AG04449 (cell line): ENCODE results near the gene SLC7A1.

Experiments
- CTCF ChIA-PET: fragments of 350-600 bp; formaldehyde crosslinking; extraction: SDS; loops from one replicate; lab custom pipeline; 2021; ENCODE audit warnings: antibody characterized with exemption; lab: Yijun Ruan, JAX
- POLR2A ChIA-PET: fragments of 400-600, 350-600 bp; formaldehyde crosslinking; extraction: SDS; loops from one replicate; lab custom pipeline; 2020; ENCODE audit warnings: antibody characterized with exemption, inconsistent platforms; lab: Yijun Ruan, JAX
- DNase-seq: peaks from one replicate; pipeline ENCODE4 v3.0.0-alpha.2; 2010; ENCODE audit warnings: low read depth, low spot score
- H3K4me3 ChIP-seq: 2 replicates; pipeline ENCODE4 v1.5.1; 2011; ENCODE audit warnings: low read depth, mild to moderate bottlenecking, control low read depth, low read length
- CTCF ChIP-seq: IDR thresholded peaks from one replicate; pipeline ENCODE4 v1.5.1; 2011; ENCODE audit warnings: mild to moderate bottlenecking, moderate library complexity, low read length, control low read depth, inconsistent platforms; ENCODE audit not compliant: insufficient read depth; ENCODE audit errors: missing control alignments

Gene SLC7A1

GRCh38 chr13:29511980-29512379 is 83.5 kb downstream of the SLC7A1 start:
- ChIA-PET POLR2A (no interaction called here), CTCF (interaction anchor here (0.9 to 14.7 kb wide), 2 partner anchors 8 to 195 kb away, joined by 3 to 278 read pairs; no protein-coding TSS in a partner anchor)
- DNase-seq = no peak
- TF ChIP-seq CTCF = no peak
- no peak overlapping the region for H3K4me3 ChIP-seq

- ChIA-PET CTCF (interaction anchor here (5.7 to 14.7 kb wide), 2 partner anchors 8 to 196 kb away, joined by 95 to 278 read pairs; no protein-coding TSS in a partner anchor), POLR2A (no interaction called here)
- TF ChIP-seq CTCF = no peak
These were observed 84.2 kb downstream of the SLC7A1 start for GRCh38 chr13:29511106-29511796.

GRCh38 chr13:29510651-29511084 is 84.8 kb downstream of the SLC7A1 start:
- CTCF ChIA-PET = interaction anchor here (3.4 to 14.7 kb wide), 3 partner anchors 9 to 205 kb away, joined by 32 to 278 read pairs (median 95); no protein-coding TSS in a partner anchor
- H3K4me3 ChIP-seq = no peak overlapping the region
- no peak for DNase-seq
- TF ChIP-seq CTCF = no peak
- POLR2A ChIA-PET = no interaction called here

More at GRCh38 chr13:29511106-29511796, 84.2 kb downstream of the SLC7A1 start:
- DNase-seq = no peak
- no peak overlapping the region for H3K4me3 ChIP-seq

- ChIA-PET CTCF (interaction anchor here (1.1 to 14.7 kb wide), 7 partner anchors 9 to 616 kb away, joined by 4 to 278 read pairs (median 24); no protein-coding TSS in a partner anchor), POLR2A (no interaction called here)
- DNase-seq = no peak
- TF ChIP-seq CTCF = no peak
- no peak overlapping the region for H3K4me3 ChIP-seq
These were observed 85.4 kb downstream of the SLC7A1 start for GRCh38 chr13:29509999-29510589.

- CTCF ChIA-PET = interaction anchor here (0.7 to 14.7 kb wide), 43 partner anchors 10 to 623 kb away, joined by 3 to 278 read pairs (median 5); partner anchors contain the start of genes SLC7A1 and UBL3
- POLR2A ChIA-PET = no interaction called here
- H3K4me3 ChIP-seq = no peak overlapping the region
- DNase-seq = no peak
- TF ChIP-seq CTCF = no peak
These were observed 86.6 kb downstream of the SLC7A1 start for GRCh38 chr13:29508876-29509252.
